Measurements from ENCODE around the gene STAT1. TPM values are rescaled to one million over a fixed set of nuclear protein-coding genes. Genes with fewer than 3 reads are reported as not detected.

Gene STAT1
- total and polyA plus RNA-seq, 9 of the 15 experiments (the other 6 are each of a cell fraction or from before 2014, with no cell fraction given): 8.7 to 34.4 (median 26.8) TPM

GRCh38 chr2:191014653-191015020 is 666 bp upstream of the STAT1 start:
- peak overlapping the region; percentile 92 for H3K27ac ChIP-seq (ENCODE audit: extremely low read depth, low read depth, low read length)
- peak overlapping the region; percentile 96 for H3K4me2 ChIP-seq (ENCODE audit: insufficient read depth, low read length)
- intact Hi-C loops (cut with micrococcal nuclease): no loop called here
- H3K27me3 ChIP-seq (ENCODE audit: control insufficient read depth in 2 of 2, insufficient read depth in 2 of 2, low read length in 2 of 2): no peaks in the 10 kb centered on the region
- H3K9ac ChIP-seq (ENCODE audit: insufficient read depth in 1 of 2, low read depth in 2 of 2, low read length in 2 of 2): peak overlapping the region; percentile 87 to 97; a peak in 3 of 4 replicates
- H3K4me3 ChIP-seq: peak overlapping the region; percentile 92
- no peaks in the 10 kb centered on the region for H3K9me3 ChIP-seq (replicated peaks; ENCODE audit: control insufficient read depth, insufficient read depth, low read depth, low read length)
- H3K9me1 ChIP-seq (ENCODE audit: control insufficient read depth, insufficient read depth, low read length): no peaks in the 10 kb centered on the region
- TSS peak; percentile 97 for BruUV-seq (replicated peaks)
- peaks cover 5 to 8% of the 10 kb centered on the region in 2 experiments for H3K4me1 ChIP-seq (replicated peaks in 1 of 2; ENCODE audit: control insufficient read depth in 2 of 2, insufficient read depth in 2 of 2, low read length in 2 of 2)
- H4K20me1 ChIP-seq (replicated peaks; ENCODE audit: control insufficient read depth, insufficient read depth, low read length): no peaks in the 10 kb centered on the region
- WGBS (ENCODE audit: insufficient coverage, low coverage, missing lambda C conversion rate): 24% methylated on average over 4 of the region's 4 CpGs
- ChIA-PET CTCF (ENCODE audit: low intra/inter-chr PET ratio) (no interaction called here), POLR2A (interaction anchor here (0.6 to 1.2 kb wide), 6 partner anchors 9 to 174 kb away, joined by 3 to 5 read pairs (median 4); no protein-coding TSS in a partner anchor)
- FAIRE-seq (peak; percentile 73), ATAC-seq (peak; percentile 4; the same call in 2 of the 3 replicates), DNase-seq (ENCODE audit: extremely low read depth in 1 of 4, low spot score in 3 of 4) (no peak)
- in situ Hi-C loops (cut with MboI): no loop called here
- peaks cover 25% of the 10 kb centered on the region for H3K36me3 ChIP-seq (ENCODE audit: control insufficient read depth, insufficient read depth, low read length)
- H2AFZ ChIP-seq (ENCODE audit: low read depth, low read length): peak overlapping the region; percentile 93
- peaks cover 24% of the 10 kb centered on the region for H3K79me2 ChIP-seq (ENCODE audit: control insufficient read depth, insufficient read depth, low read length)
- TF ChIP-seq ZNF175 (CRISPR knock-in tag; IDR thresholded peaks at IDR 0.05; ENCODE audit: low read depth): no peak; the same call in none of the 2 replicates
- TF ChIP-seq, protein P1, sequence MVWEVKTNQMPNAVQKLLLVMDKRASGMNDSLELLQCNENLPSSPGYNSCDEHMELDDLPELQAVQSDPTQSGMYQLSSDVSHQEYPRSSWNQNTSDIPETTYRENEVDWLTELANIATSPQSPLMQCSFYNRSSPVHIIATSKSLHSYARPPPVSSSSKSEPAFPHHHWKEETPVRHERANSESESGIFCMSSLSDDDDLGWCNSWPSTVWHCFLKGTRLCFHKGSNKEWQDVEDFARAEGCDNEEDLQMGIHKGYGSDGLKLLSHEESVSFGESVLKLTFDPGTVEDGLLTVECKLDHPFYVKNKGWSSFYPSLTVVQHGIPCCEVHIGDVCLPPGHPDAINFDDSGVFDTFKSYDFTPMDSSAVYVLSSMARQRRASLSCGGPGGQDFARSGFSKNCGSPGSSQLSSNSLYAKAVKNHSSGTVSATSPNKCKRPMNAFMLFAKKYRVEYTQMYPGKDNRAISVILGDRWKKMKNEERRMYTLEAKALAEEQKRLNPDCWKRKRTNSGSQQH (CRISPR knock-in tag; IDR thresholded peaks at IDR 0.05): no peak
- TF ChIP-seq SRF (CRISPR knock-in tag; IDR thresholded peaks at IDR 0.05): no peak
- TF ChIP-seq ARNT (IDR thresholded peaks at IDR 0.05): peak in 1 of 2 experiments; percentile 0; a peak in 1 of 4 replicates
- no peak for TF ChIP-seq STAG1 (CRISPR knock-in tag; IDR thresholded peaks at IDR 0.05; ENCODE audit: borderline replicate concordance)
- TF ChIP-seq KDM5B (IDR thresholded peaks at IDR 0.05; ENCODE audit: insufficient replicate concordance, low read depth, low read length): no peak
- TF ChIP-seq, protein P2, sequence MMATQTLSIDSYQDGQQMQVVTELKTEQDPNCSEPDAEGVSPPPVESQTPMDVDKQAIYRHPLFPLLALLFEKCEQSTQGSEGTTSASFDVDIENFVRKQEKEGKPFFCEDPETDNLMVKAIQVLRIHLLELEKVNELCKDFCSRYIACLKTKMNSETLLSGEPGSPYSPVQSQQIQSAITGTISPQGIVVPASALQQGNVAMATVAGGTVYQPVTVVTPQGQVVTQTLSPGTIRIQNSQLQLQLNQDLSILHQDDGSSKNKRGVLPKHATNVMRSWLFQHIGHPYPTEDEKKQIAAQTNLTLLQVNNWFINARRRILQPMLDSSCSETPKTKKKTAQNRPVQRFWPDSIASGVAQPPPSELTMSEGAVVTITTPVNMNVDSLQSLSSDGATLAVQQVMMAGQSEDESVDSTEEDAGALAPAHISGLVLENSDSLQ (IDR thresholded peaks at IDR 0.05): no peak
- TF ChIP-seq, protein P3, sequence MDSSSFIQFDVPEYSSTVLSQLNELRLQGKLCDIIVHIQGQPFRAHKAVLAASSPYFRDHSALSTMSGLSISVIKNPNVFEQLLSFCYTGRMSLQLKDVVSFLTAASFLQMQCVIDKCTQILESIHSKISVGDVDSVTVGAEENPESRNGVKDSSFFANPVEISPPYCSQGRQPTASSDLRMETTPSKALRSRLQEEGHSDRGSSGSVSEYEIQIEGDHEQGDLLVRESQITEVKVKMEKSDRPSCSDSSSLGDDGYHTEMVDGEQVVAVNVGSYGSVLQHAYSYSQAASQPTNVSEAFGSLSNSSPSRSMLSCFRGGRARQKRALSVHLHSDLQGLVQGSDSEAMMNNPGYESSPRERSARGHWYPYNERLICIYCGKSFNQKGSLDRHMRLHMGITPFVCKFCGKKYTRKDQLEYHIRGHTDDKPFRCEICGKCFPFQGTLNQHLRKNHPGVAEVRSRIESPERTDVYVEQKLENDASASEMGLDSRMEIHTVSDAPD (CRISPR knock-in tag; IDR thresholded peaks at IDR 0.05): no peak
- peak; percentile 48 for TF ChIP-seq L3MBTL2 (IDR thresholded peaks at IDR 0.05)
- TF ChIP-seq EHMT2 (IDR thresholded peaks at IDR 0.05): no peak
- no peak for TF ChIP-seq CBFA2T2 (conservative IDR thresholded peaks at IDR 0.05)
- TF ChIP-seq ZNF23 (CRISPR knock-in tag; IDR thresholded peaks at IDR 0.05): no peak
- no peak for TF ChIP-seq POLR2H (tag; IDR thresholded peaks at IDR 0.05; ENCODE audit: low read depth)
- TF ChIP-seq, protein P4, sequence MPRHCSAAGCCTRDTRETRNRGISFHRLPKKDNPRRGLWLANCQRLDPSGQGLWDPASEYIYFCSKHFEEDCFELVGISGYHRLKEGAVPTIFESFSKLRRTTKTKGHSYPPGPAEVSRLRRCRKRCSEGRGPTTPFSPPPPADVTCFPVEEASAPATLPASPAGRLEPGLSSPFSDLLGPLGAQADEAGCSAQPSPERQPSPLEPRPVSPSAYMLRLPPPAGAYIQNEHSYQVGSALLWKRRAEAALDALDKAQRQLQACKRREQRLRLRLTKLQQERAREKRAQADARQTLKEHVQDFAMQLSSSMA (CRISPR knock-in tag; IDR thresholded peaks at IDR 0.05): no peak
- TF ChIP-seq PHTF2 (CRISPR knock-in tag; IDR thresholded peaks at IDR 0.05): no peak
- no peak for TF ChIP-seq HDAC3 (IDR thresholded peaks at IDR 0.05; ENCODE audit: borderline replicate concordance, partially characterized antibody)
- no peak for TF ChIP-seq ZNF551 (CRISPR knock-in tag; IDR thresholded peaks at IDR 0.05)
- 0 out of 2 replicates have a peak, but pooled peaks have one; percentile 1 for TF ChIP-seq ZNF766 (CRISPR knock-in tag; conservative IDR thresholded peaks at IDR 0.05)

Data from K562 (cell line).